ENCODE data around the gene IRF1. TPM values are rescaled to one million over a fixed set of nuclear protein-coding genes. Genes with fewer than 3 reads are reported as not detected.

The IRF1 gene
- total and polyA plus RNA-seq, 2 of the 4 experiments (the other 2 are of a cell fraction): 11.1 to 18.9 TPM

- H2AK5ac ChIP-seq (ENCODE audit: low read depth, low read length): peak overlapping the region; percentile 51; the same call in 1 of the 2 replicates
- no peak overlapping the region for H3K18ac ChIP-seq (ENCODE audit: low read depth, low read length)
- H3K79me1 ChIP-seq (ENCODE audit: low read depth in 1 of 2, low read length in 2 of 2): 0 out of 4 replicates have a peak, but pooled peaks cover 0 to 3% of the 10 kb centered on the region in 2 experiments
- no peak overlapping the region for H2AK9ac ChIP-seq (replicated peaks; ENCODE audit: low read depth, low read length, poor library complexity)
- ATAC-seq (ENCODE audit: low read depth) (no peak), DNase-seq (no peak)
- ChIA-PET POLR2A (ENCODE audit: unreplicated experiment) (no interaction called here), CTCF (no interaction called here)
- H4K5ac ChIP-seq (ENCODE audit: low read depth, low read length): no peak overlapping the region
- dilution Hi-C loops (cut with HindIII; ENCODE audit: low sequenced_read_pairs, unreplicated experiment) (no loop called here), intact Hi-C loops (cut with micrococcal nuclease) (no loop called here), in situ Hi-C loops (cut with MboI; ENCODE audit: low sequenced_read_pairs) (loop anchor here (5.0 kb wide), 1 partner anchor 49 kb away; no protein-coding TSS in a partner anchor)
- H3K4me1 ChIP-seq (ENCODE audit: control insufficient read depth, insufficient read depth, low read length): peaks cover 13% of the 10 kb centered on the region
- peak overlapping the region; percentile 53 for H3K23ac ChIP-seq (ENCODE audit: low read depth, low read length)
- no peak overlapping the region for H3K9ac ChIP-seq (ENCODE audit: low read depth, low read length)
- WGBS, 2 experiments (ENCODE audit: extremely low coverage in 2 of 2, insufficient read length in 1 of 2): no CpG with 5 or more reads among the region's 2 CpGs
- H3K4me2 ChIP-seq (ENCODE audit: low read depth, low read length): no peak overlapping the region
- no peak overlapping the region for H4K8ac ChIP-seq (ENCODE audit: low read depth in 2 of 2, low read length in 2 of 2)
- no TSS peak for BruUV-seq (replicated peaks)
- no peaks in the 10 kb centered on the region for H3K27me3 ChIP-seq (ENCODE audit: control insufficient read depth, insufficient read depth, low read length)
- H3K56ac ChIP-seq (ENCODE audit: extremely low read depth, insufficient read depth, low read length): no peak overlapping the region
- no peaks in the 10 kb centered on the region for H3K9me3 ChIP-seq (ENCODE audit: control insufficient read depth, insufficient read depth, low read length)
- no peak overlapping the region for H3K4me3 ChIP-seq (ENCODE audit: insufficient read depth, low read depth, low read length)
- H2BK120ac ChIP-seq (ENCODE audit: low read depth, low read length): no peak overlapping the region; the same call in 1 of the 2 replicates
- H3K4ac ChIP-seq (ENCODE audit: low read depth, low read length): 0 out of 2 replicates have a peak overlapping the region, but pooled peaks have one; percentile 48
- H2BK20ac ChIP-seq (ENCODE audit: low read depth, low read length): peak overlapping the region; percentile 10; the same call in 1 of the 2 replicates
- 0 out of 2 replicates have a peak overlapping the region, but pooled peaks have one; percentile 10 for H4K91ac ChIP-seq (ENCODE audit: insufficient read depth, low read depth, low read length)
- H3K27ac ChIP-seq (ENCODE audit: insufficient read depth, low read length): no peak overlapping the region
- no peak overlapping the region for H2AFZ ChIP-seq (replicated peaks; ENCODE audit: low read length, poor library complexity)
- no peak overlapping the region for H2BK15ac ChIP-seq (ENCODE audit: low read depth, low read length)
- no peaks in the 10 kb centered on the region for H3K36me3 ChIP-seq (ENCODE audit: control insufficient read depth, insufficient read depth, low read length)
- H3K14ac ChIP-seq (replicated peaks; ENCODE audit: low read depth, low read length): no peak overlapping the region; the same call in 1 of the 2 replicates
- no peaks in the 10 kb centered on the region for H4K20me1 ChIP-seq (ENCODE audit: insufficient read depth, low read length)
- peaks cover 28% of the 10 kb centered on the region for H3K9me1 ChIP-seq (ENCODE audit: insufficient read depth, low read length)
- H2BK5ac ChIP-seq (ENCODE audit: low read depth, low read length, poor library complexity, severe bottlenecking): no peak overlapping the region
- TF ChIP-seq RAD21 (IDR thresholded peaks at IDR 0.05; ENCODE audit: low read length) (no peak), MAZ (IDR thresholded peaks at IDR 0.05; ENCODE audit: borderline replicate concordance, low read depth, low read length) (no peak), SMC3 (IDR thresholded peaks at IDR 0.05; ENCODE audit: low read depth, low read length) (no peak), CHD1 (IDR thresholded peaks at IDR 0.05; ENCODE audit: low read depth, low read length) (no peak), CEBPB (IDR thresholded peaks at IDR 0.05; ENCODE audit: low read depth, low read length) (no peak), MXI1 (IDR thresholded peaks at IDR 0.05; ENCODE audit: borderline replicate concordance, low read depth, low read length) (no peak), RFX5 (IDR thresholded peaks at IDR 0.05; ENCODE audit: low read depth, low read length) (no peak), USF2 (IDR thresholded peaks at IDR 0.05; ENCODE audit: low read depth, low read length) (no peak), MAFK (IDR thresholded peaks at IDR 0.05; ENCODE audit: low read depth, low read length) (no peak), FOS (IDR thresholded peaks at IDR 0.05; ENCODE audit: low read depth, low read length) (no peak), NFE2L2 (IDR thresholded peaks at IDR 0.05; ENCODE audit: low read depth, low read length) (no peak), POLR2A (IDR thresholded peaks at IDR 0.05; ENCODE audit: low read depth, low read length) (no peak), RCOR1 (IDR thresholded peaks at IDR 0.05; ENCODE audit: insufficient replicate concordance, low read length) (no peak), CTCF (conservative IDR thresholded peaks at IDR 0.05; ENCODE audit: low read depth, low read length) (no peak)
- TF ChIP-seq, protein P1, sequence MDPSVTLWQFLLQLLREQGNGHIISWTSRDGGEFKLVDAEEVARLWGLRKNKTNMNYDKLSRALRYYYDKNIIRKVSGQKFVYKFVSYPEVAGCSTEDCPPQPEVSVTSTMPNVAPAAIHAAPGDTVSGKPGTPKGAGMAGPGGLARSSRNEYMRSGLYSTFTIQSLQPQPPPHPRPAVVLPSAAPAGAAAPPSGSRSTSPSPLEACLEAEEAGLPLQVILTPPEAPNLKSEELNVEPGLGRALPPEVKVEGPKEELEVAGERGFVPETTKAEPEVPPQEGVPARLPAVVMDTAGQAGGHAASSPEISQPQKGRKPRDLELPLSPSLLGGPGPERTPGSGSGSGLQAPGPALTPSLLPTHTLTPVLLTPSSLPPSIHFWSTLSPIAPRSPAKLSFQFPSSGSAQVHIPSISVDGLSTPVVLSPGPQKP (IDR thresholded peaks at IDR 0.05; ENCODE audit: borderline replicate concordance, low read depth, low read length): no peak
Observed at GRCh38 chr5:132471151-132471907, 19.2 kb downstream of the IRF1 start.
